Neural cell (in vitro differentiated cells): Measurements from ENCODE around the gene TIPARP. TPM values are rescaled to one million over a fixed set of nuclear protein-coding genes. Genes with fewer than 3 reads are reported as not detected.
A peak's percentile ranks its signal among the peaks of the same experiment; 100 is the strongest.

Source experiments
- H2AFZ ChIP-seq: fragments of 200-600, 300-800 bp; sonication (generic), shearing (Covaris generic); 2 replicates; pipeline ENCODE4 v1.6.0; 2014; ENCODE audit warnings: low read depth, mild to moderate bottlenecking, antibody characterized with exemption, low read length, moderate library complexity
- H3F3A ChIP-seq: fragments of 200-600 bp; shearing (Covaris generic); 2 replicates; pipeline ENCODE4 v1.6.1; 2016; ENCODE audit warnings: mild to moderate bottlenecking, moderate library complexity, mixed read lengths, antibody characterized with exemption, low read length; ENCODE audit not compliant: insufficient read depth, poor library complexity, severe bottlenecking
- H3K27ac ChIP-seq: fragments of 200-600, 300-800 bp; sonication (generic), shearing (Covaris generic); 2 replicates; pipeline ENCODE4 v1.5.1; 2014; ENCODE audit warnings: mild to moderate bottlenecking, low read length, moderate library complexity
- H3K27me3 ChIP-seq: fragments of 300-800, 200-600 bp; sonication (generic), shearing (Covaris generic); 2 replicates; pipeline ENCODE4 v1.6.0; 2014; ENCODE audit warnings: mild to moderate bottlenecking, low read depth, low read length, moderate library complexity; ENCODE audit not compliant: insufficient read depth
- H3K36me3 ChIP-seq: fragments of 300-800, 200-600 bp; sonication (generic), shearing (Covaris generic); 2 replicates; pipeline ENCODE4 v1.5.1; 2014; ENCODE audit warnings: mild to moderate bottlenecking, antibody characterized with exemption, low read length, moderate library complexity; ENCODE audit not compliant: insufficient read depth
- H3K4me2 ChIP-seq: fragments of 300-800, 200-600 bp; sonication (generic), shearing (Covaris generic); 2 replicates; pipeline ENCODE4 v1.6.0; 2014; ENCODE audit warnings: mild to moderate bottlenecking, low read length
- H3K4me3 ChIP-seq: fragments of 300-800, 200-600 bp; sonication (generic), shearing (Covaris generic); 2 replicates; pipeline ENCODE4 v1.5.1; 2014; ENCODE audit warnings: mild to moderate bottlenecking, low read length, moderate library complexity
- H3K79me2 ChIP-seq: fragments of 200-600 bp; shearing (Covaris generic); replicated peaks from 2 replicates; pipeline ENCODE4 v1.6.0; 2014; ENCODE audit warnings: mild to moderate bottlenecking, low read length, moderate library complexity; ENCODE audit not compliant: insufficient read depth
- H3K9ac ChIP-seq: fragments of 300-800, 200-600 bp; sonication (generic), shearing (Covaris generic); 2 replicates; pipeline ENCODE4 v1.6.1; 2016; ENCODE audit warnings: mild to moderate bottlenecking, low read length, mixed read lengths
- H3K9me2 ChIP-seq: fragments of 200-600 bp; shearing (Covaris generic); 2 replicates; pipeline ENCODE4 v1.6.1; 2016; ENCODE audit warnings: mild to moderate bottlenecking, low read length, mixed read lengths; ENCODE audit not compliant: insufficient read depth
- H3K9me3 ChIP-seq: fragments of 200-600, 300-800 bp; sonication (generic), shearing (Covaris generic); 2 replicates; pipeline ENCODE4 v1.6.1; 2016; ENCODE audit warnings: mild to moderate bottlenecking, mixed run types, low read length, moderate library complexity, mixed read lengths
- H4K20me1 ChIP-seq: fragments of 200-600 bp; shearing (Covaris generic); 2 replicates; pipeline ENCODE4 v1.6.1; 2016; ENCODE audit warnings: mild to moderate bottlenecking, mixed run types; ENCODE audit not compliant: insufficient read depth
- EP300 ChIP-seq: fragments of 450-650 bp; conservative IDR thresholded peaks from 2 replicates; pipeline ENCODE4 v1.6.1; 2014; ENCODE audit warnings: antibody characterized with exemption, mild to moderate bottlenecking, moderate library complexity; ENCODE audit not compliant: poor library complexity, severe bottlenecking
- EZH2 ChIP-seq: fragments of 200-600, 300-800 bp; shearing (Covaris generic), sonication (generic); IDR thresholded peaks from 2 replicates; pipeline ENCODE4 v1.6.1; 2014; ENCODE audit warnings: antibody characterized with exemption, low read length, borderline replicate concordance, mild to moderate bottlenecking; ENCODE audit not compliant: insufficient read depth, poor library complexity, severe bottlenecking
- MXI1 ChIP-seq: fragments of 450-650 bp; conservative IDR thresholded peaks from 2 replicates; pipeline ENCODE4 v1.6.1; 2014; ENCODE audit warnings: antibody characterized with exemption, mild to moderate bottlenecking; ENCODE audit not compliant: poor library complexity, severe bottlenecking
- POLR2AphosphoS5 ChIP-seq: IDR thresholded peaks from 2 replicates; pipeline ENCODE4 v1.6.1; 2012
- RAD21 ChIP-seq: fragments of 450-650 bp; conservative IDR thresholded peaks from 2 replicates; pipeline ENCODE4 v1.6.1; 2014; ENCODE audit warnings: antibody characterized with exemption, mild to moderate bottlenecking, moderate library complexity
- SMC3 ChIP-seq: fragments of 450-650 bp; conservative IDR thresholded peaks from 2 replicates; pipeline ENCODE4 v1.6.1; 2014; ENCODE audit warnings: antibody characterized with exemption, mild to moderate bottlenecking, moderate library complexity; ENCODE audit not compliant: poor library complexity
- TAF1 ChIP-seq: IDR thresholded peaks from 2 replicates; pipeline ENCODE4 v1.6.1; 2012; ENCODE audit warnings: low read depth
- polyA minus RNA-seq: library from RNA; depleted of rRNA, polyadenylated mRNA; stranded (reverse); fragments of >200 nt; gene quantifications from 2 replicates; pipeline ENCODE4 v1.2.3, GENCODE V29; 2014
- polyA plus RNA-seq: library from polyadenylated mRNA; depleted of rRNA; stranded (reverse); fragments of >200 nt; gene quantifications from 2 replicates; pipeline ENCODE4 v1.2.3, GENCODE V29; 2014
- TF ChIP-seq, protein P1 (sequence below): fragments of 450-650 bp; IDR thresholded peaks from 2 replicates; pipeline ENCODE4 v1.5.1; 2014; ENCODE audit warnings: antibody characterized with exemption, mild to moderate bottlenecking, moderate library complexity; ENCODE audit not compliant: poor library complexity, severe bottlenecking
- TF ChIP-seq, protein P2 (sequence below): IDR thresholded peaks from 2 replicates; pipeline ENCODE4 v1.6.1; 2012; ENCODE audit warnings: borderline replicate concordance

Gene TIPARP, protein sequence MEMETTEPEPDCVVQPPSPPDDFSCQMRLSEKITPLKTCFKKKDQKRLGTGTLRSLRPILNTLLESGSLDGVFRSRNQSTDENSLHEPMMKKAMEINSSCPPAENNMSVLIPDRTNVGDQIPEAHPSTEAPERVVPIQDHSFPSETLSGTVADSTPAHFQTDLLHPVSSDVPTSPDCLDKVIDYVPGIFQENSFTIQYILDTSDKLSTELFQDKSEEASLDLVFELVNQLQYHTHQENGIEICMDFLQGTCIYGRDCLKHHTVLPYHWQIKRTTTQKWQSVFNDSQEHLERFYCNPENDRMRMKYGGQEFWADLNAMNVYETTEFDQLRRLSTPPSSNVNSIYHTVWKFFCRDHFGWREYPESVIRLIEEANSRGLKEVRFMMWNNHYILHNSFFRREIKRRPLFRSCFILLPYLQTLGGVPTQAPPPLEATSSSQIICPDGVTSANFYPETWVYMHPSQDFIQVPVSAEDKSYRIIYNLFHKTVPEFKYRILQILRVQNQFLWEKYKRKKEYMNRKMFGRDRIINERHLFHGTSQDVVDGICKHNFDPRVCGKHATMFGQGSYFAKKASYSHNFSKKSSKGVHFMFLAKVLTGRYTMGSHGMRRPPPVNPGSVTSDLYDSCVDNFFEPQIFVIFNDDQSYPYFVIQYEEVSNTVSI
- polyA plus RNA-seq (5.2 and 5.4 TPM in 2 replicates), polyA minus RNA-seq (13.5 and 15.3 TPM in 2 replicates)

DNA sequence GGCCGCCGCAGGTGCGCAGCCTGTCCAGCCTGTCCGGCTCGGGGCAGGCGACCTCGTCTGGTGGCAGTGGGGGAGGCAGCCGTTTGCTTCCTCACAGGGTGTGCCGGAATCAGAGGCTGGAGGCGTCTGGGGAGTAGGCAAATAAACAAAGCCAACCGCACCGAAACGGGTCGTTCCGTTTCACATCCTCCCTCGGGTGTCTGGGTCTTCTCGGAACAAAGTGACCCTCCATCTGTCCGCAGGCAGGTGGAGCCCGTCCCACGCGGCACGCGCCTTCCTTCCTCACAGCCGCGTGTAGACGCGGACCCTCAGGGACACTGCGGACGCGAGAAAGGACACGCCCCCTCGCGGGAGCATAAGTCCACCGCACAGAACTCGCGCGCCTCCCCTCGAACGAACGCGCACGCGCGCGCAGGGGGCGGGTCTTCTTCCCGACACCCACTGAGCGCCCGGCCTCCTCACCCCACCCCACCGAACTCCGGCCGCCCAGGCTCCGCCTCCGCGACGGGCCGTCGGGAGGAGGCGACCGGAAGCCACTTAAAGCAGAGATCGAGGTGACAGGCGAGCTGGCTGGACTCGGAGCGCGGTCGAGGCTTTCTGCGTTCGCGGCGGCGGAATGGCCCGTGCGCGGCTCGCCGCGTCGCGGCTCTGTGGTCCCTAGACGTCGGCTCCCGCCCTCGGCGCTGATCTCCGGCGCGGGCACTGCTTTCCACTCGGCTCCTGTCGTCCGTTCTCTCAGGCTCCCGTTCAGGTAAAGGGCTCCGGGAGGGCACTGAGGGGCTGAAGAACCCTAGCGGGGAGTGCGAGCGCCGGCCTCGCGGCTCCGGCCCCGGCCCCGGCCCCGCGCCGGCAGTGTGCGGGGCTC lies at the start of gene TIPARP:
TSS of gene TIPARP (plus strand) at position 545 of the 865 bp plus-strand sequence. CDS start 3,108 bp downstream, outside the sequence.
- no peaks in the 10 kb centered on the region for H3K9me3 ChIP-seq
- H4K20me1 ChIP-seq: no peaks in the 10 kb centered on the region
- TF ChIP-seq, protein P1, sequence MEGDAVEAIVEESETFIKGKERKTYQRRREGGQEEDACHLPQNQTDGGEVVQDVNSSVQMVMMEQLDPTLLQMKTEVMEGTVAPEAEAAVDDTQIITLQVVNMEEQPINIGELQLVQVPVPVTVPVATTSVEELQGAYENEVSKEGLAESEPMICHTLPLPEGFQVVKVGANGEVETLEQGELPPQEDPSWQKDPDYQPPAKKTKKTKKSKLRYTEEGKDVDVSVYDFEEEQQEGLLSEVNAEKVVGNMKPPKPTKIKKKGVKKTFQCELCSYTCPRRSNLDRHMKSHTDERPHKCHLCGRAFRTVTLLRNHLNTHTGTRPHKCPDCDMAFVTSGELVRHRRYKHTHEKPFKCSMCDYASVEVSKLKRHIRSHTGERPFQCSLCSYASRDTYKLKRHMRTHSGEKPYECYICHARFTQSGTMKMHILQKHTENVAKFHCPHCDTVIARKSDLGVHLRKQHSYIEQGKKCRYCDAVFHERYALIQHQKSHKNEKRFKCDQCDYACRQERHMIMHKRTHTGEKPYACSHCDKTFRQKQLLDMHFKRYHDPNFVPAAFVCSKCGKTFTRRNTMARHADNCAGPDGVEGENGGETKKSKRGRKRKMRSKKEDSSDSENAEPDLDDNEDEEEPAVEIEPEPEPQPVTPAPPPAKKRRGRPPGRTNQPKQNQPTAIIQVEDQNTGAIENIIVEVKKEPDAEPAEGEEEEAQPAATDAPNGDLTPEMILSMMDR: peak; percentile 94
- TF ChIP-seq EP300 (peak; percentile 66), EZH2 (no peak), RAD21 (peak; percentile 86), TAF1 (peak; percentile 53), SMC3 (peak; percentile 93), POLR2AphosphoS5 (peak; percentile 79), MXI1 (peak; percentile 92)
- TF ChIP-seq, protein P2, sequence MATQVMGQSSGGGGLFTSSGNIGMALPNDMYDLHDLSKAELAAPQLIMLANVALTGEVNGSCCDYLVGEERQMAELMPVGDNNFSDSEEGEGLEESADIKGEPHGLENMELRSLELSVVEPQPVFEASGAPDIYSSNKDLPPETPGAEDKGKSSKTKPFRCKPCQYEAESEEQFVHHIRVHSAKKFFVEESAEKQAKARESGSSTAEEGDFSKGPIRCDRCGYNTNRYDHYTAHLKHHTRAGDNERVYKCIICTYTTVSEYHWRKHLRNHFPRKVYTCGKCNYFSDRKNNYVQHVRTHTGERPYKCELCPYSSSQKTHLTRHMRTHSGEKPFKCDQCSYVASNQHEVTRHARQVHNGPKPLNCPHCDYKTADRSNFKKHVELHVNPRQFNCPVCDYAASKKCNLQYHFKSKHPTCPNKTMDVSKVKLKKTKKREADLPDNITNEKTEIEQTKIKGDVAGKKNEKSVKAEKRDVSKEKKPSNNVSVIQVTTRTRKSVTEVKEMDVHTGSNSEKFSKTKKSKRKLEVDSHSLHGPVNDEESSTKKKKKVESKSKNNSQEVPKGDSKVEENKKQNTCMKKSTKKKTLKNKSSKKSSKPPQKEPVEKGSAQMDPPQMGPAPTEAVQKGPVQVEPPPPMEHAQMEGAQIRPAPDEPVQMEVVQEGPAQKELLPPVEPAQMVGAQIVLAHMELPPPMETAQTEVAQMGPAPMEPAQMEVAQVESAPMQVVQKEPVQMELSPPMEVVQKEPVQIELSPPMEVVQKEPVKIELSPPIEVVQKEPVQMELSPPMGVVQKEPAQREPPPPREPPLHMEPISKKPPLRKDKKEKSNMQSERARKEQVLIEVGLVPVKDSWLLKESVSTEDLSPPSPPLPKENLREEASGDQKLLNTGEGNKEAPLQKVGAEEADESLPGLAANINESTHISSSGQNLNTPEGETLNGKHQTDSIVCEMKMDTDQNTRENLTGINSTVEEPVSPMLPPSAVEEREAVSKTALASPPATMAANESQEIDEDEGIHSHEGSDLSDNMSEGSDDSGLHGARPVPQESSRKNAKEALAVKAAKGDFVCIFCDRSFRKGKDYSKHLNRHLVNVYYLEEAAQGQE: peak; percentile 12
- no peaks in the 10 kb centered on the region for H3K27me3 ChIP-seq
- peak within 1 kb of the TSS; percentile 79 for H3K4me3 ChIP-seq
- H3K36me3 ChIP-seq: no peaks in the 10 kb centered on the region
- H3F3A ChIP-seq: no peaks in the 10 kb centered on the region
- H2AFZ ChIP-seq: peak within 1 kb of the TSS; percentile 71
- no peaks in the 10 kb centered on the region for H3K79me2 ChIP-seq
- H3K9ac ChIP-seq: peak within 1 kb of the TSS; percentile 67
- H3K9me2 ChIP-seq: no peaks in the 10 kb centered on the region
- peak within 1 kb of the TSS; percentile 60 for H3K27ac ChIP-seq
- peak within 1 kb of the TSS; percentile 59 for H3K4me2 ChIP-seq

DNA sequence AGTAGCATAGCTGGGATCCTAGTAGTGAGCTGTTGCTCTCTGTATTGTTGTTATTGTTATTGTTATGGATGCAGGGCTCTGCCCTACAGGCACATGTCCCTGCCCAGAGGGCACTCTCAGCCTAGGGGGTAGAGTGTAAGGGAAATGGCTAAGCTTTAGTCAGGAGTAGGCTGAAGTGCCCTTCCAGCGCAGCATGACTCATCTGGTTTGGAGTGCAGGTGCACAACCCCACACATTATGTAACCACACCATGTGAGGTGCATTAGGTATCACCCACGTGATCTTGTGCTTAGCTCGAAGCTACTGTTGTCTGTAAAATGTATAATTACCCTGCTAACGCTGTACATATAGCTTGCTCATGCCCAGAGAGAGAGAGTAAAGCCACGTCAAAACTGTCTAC lies 48.3 kb upstream of the TIPARP start:
- Histone ChIP-seq H3K27ac (no peak overlapping the region), H3K9me2 (no peaks in the 10 kb centered on the region), H3K9me3 (no peaks in the 10 kb centered on the region), H3F3A (no peaks in the 10 kb centered on the region), H3K4me3 (no peak overlapping the region), H3K36me3 (no peaks in the 10 kb centered on the region), H3K79me2 (no peaks in the 10 kb centered on the region), H4K20me1 (no peaks in the 10 kb centered on the region), H3K27me3 (no peaks in the 10 kb centered on the region), H3K9ac (no peak overlapping the region), H3K4me2 (no peak overlapping the region), H2AFZ (no peak overlapping the region)
- TF ChIP-seq SMC3 (no peak), MXI1 (no peak), TAF1 (no peak), POLR2AphosphoS5 (no peak), EP300 (no peak), EZH2 (no peak), RAD21 (no peak)
- TF ChIP-seq, protein P2: no peak
- TF ChIP-seq, protein P1: no peak
